ENCODE data around the gene C11orf16. TPM values are rescaled to one million over a fixed set of nuclear protein-coding genes. Genes with fewer than 3 reads are reported as not detected.
A peak's percentile ranks its signal among the peaks of the same experiment; 100 is the strongest.

The C11orf16 gene
- total and polyA plus RNA-seq, 2 of the 8 experiments (the other 6 are each of a cell fraction or from before 2014, with no cell fraction given): 0.08 TPM; not detected in 1

- no peaks in the 10 kb centered on the region for H3K79me2 ChIP-seq (ENCODE audit: control insufficient read depth in 1 of 2, insufficient read depth in 2 of 2, low read length in 2 of 2)
- no peak overlapping the region for H3K27ac ChIP-seq (ENCODE audit: low read depth, low read length)
- H2BK15ac ChIP-seq (ENCODE audit: low read length): no peak overlapping the region
- no peak overlapping the region for H3K14ac ChIP-seq (ENCODE audit: insufficient read length)
- H4K5ac ChIP-seq (ENCODE audit: insufficient read length, low read depth, low read length): no peak overlapping the region
- H3K18ac ChIP-seq (ENCODE audit: extremely low read depth, low read length): no peak overlapping the region
- FAIRE-seq (no peak), DNase-seq (ENCODE audit: low read depth in 1 of 2, low spot score in 2 of 2) (no peak)
- H2BK5ac ChIP-seq (ENCODE audit: low read depth, low read length): no peak overlapping the region; the same call in 1 of the 2 replicates
- H3K4me3 ChIP-seq (ENCODE audit: extremely low read depth in 1 of 4, insufficient read depth in 2 of 4, low read depth in 3 of 4, low read length in 4 of 4): no peak overlapping the region
- H3K4me2 ChIP-seq (ENCODE audit: insufficient read depth in 1 of 2, low read depth in 2 of 2, low read length in 2 of 2): no peak overlapping the region
- H4K91ac ChIP-seq (replicated peaks; ENCODE audit: insufficient read length, low read length): no peak overlapping the region
- no peak overlapping the region for H3K9ac ChIP-seq (replicated peaks in 1 of 4; ENCODE audit: extremely low read depth in 1 of 4, low read depth in 3 of 4, low read length in 3 of 4)
- no peak overlapping the region for H4K8ac ChIP-seq (ENCODE audit: extremely low read depth, insufficient read depth, low read length)
- peaks cover 0 to 6% (median 2%) of the 10 kb centered on the region in 4 experiments; a peak in 3 of 8 replicates for H3K36me3 ChIP-seq (ENCODE audit: control insufficient read depth in 2 of 4, insufficient read depth in 4 of 4, low read length in 3 of 4)
- no peak overlapping the region for H2AFZ ChIP-seq (ENCODE audit: low read length)
- no peaks in the 10 kb centered on the region for H3K27me3 ChIP-seq (replicated peaks in 1 of 4; ENCODE audit: control insufficient read depth in 3 of 4, extremely low read depth in 1 of 4, insufficient read depth in 3 of 4, low read length in 3 of 4)
- peak overlapping the region; percentile 43; the same call in 1 of the 2 replicates for H2BK12ac ChIP-seq (ENCODE audit: low read depth, low read length)
- peaks cover 0 to 2% (median 0%) of the 10 kb centered on the region in 4 experiments; a peak in 2 of 7 replicates for H3K4me1 ChIP-seq (replicated peaks in 1 of 4; ENCODE audit: control insufficient read depth in 3 of 4, insufficient read depth in 4 of 4, low read length in 3 of 4)
- no peak overlapping the region for H2BK20ac ChIP-seq (ENCODE audit: low read length)
- no peaks in the 10 kb centered on the region for H4K20me1 ChIP-seq (replicated peaks in 1 of 2; ENCODE audit: control insufficient read depth in 1 of 2, insufficient read depth in 2 of 2, low read length in 2 of 2)
- H3K23ac ChIP-seq (ENCODE audit: insufficient read length): no peak overlapping the region
- no peak overlapping the region for H3K56ac ChIP-seq (replicated peaks; ENCODE audit: insufficient read length, low read depth, low read length)
- POLR2A ChIA-PET (ENCODE audit: partially characterized antibody): interaction anchor here (1.4 to 1.8 kb wide), 2 partner anchors 16 to 37 kb away, joined by 3 to 4 read pairs; partner anchors contain the start of gene TMEM9B
- no peak overlapping the region for H2BK120ac ChIP-seq (replicated peaks; ENCODE audit: low read depth, low read length)
- H2AK5ac ChIP-seq (ENCODE audit: low read depth, low read length): no peak overlapping the region
- no peaks in the 10 kb centered on the region; the same call in 1 of the 2 replicates for H3K79me1 ChIP-seq (ENCODE audit: low read depth, low read length)
- no peak for TF ChIP-seq RXRA (IDR thresholded peaks at IDR 0.05; ENCODE audit: insufficient read depth, low read depth, low read length)
- no peak for TF ChIP-seq PHF8 (conservative IDR thresholded peaks at IDR 0.05; ENCODE audit: low read depth, low read length)
- TF ChIP-seq RNF2 (IDR thresholded peaks at IDR 0.05; ENCODE audit: borderline replicate concordance, low read depth, low read length, missing control alignments, poor library complexity, severe bottlenecking): no peak
- no peak for TF ChIP-seq TEAD4 (IDR thresholded peaks at IDR 0.05; ENCODE audit: low read depth, low read length)
- no peaks in the 10 kb centered on the region for H3K23me2 ChIP-seq (ENCODE audit: low read depth, low read length)
- H3K4ac ChIP-seq (replicated peaks; ENCODE audit: insufficient read length, low read depth, low read length): no peak overlapping the region
- H3K9me3 ChIP-seq (ENCODE audit: insufficient read depth in 2 of 2, low read depth in 1 of 2, low read length in 1 of 2): no peaks in the 10 kb centered on the region
- WGBS, 2 experiments (ENCODE audit: extremely low coverage in 1 of 2, insufficient coverage in 1 of 2, insufficient read length in 1 of 2, insufficient replicate concordance in 2 of 2, low coverage in 1 of 2, low lambda C conversion rate in 2 of 2, missing lambda C conversion rate in 1 of 2): 94% methylated on average over 5 of the region's 5 CpGs; no CpG with 5 or more reads in 1 of the 2 experiments
- CTCF ChIA-PET (ENCODE audit: partially characterized antibody): interaction anchor here (0.6 to 3.4 kb wide), 5 partner anchors 10 to 228 kb away, joined by 3 to 20 read pairs (median 6); no protein-coding TSS in a partner anchor
These were observed 5.5 kb downstream of the C11orf16 start for GRCh38 chr11:8927233-8927632.
